ENCODE data around the gene VSIG1. TPM values are rescaled to one million over a fixed set of nuclear protein-coding genes. Genes with fewer than 3 reads are reported as not detected.

The VSIG1 gene
- total and polyA plus RNA-seq, 4 donors = not detected

GRCh38 chrX:108091264-108091877 lies 46.5 kb downstream of the VSIG1 start, which contains the start of the genes ATG4A and PSMD10:
Gene ATG4A (plus strand): TSS chrX:108091778. CDS start chrX:108091827, 49 bp downstream.
Gene PSMD10 (minus strand): TSS chrX:108091542. CDS start chrX:108091520, 22 bp downstream.
- peak within 1 kb of the TSS; percentile 69 to 88 for H3K27ac ChIP-seq (ENCODE audit: low read depth in 1 of 2, low read length in 2 of 2)
- peak within 1 kb of the TSS; percentile 64 to 93 for H3K9ac ChIP-seq (ENCODE audit: low read depth in 1 of 2, low read length in 2 of 2)
- H3K9me3 ChIP-seq (ENCODE audit: control insufficient read depth in 4 of 4, low read length in 3 of 4) = no peaks in the 10 kb centered on the region
- peak within 1 kb of the TSS; percentile 65 to 93 (median 69) for H3K4me3 ChIP-seq (ENCODE audit: low read depth in 1 of 3, low read length in 3 of 3)
- H3K4me1 ChIP-seq (ENCODE audit: control insufficient read depth in 4 of 4, insufficient read depth in 4 of 4, low read length in 3 of 4) = peaks cover 0 to 4% (median 2%) of the 10 kb centered on the region in 4 donors
- H3K27me3 ChIP-seq (ENCODE audit: control insufficient read depth in 4 of 4, insufficient read depth in 4 of 4, low read length in 3 of 4) = no peaks in the 10 kb centered on the region
- TF ChIP-seq HNF4G (IDR thresholded peaks at IDR 0.05) (no peak), HNF4A (conservative IDR thresholded peaks at IDR 0.05) (no peak), JUND (IDR thresholded peaks at IDR 0.05) (peak in 1 of 2 donors; percentile 35), REST (IDR thresholded peaks at IDR 0.05) (peak; percentile 41), TAF1 (conservative IDR thresholded peaks at IDR 0.05) (no peak), FOXA2 (IDR thresholded peaks at IDR 0.05) (no peak), FOXA1 (IDR thresholded peaks at IDR 0.05) (no peak), NR2F2 (IDR thresholded peaks at IDR 0.05) (peak; percentile 22), RXRA (IDR thresholded peaks at IDR 0.05) (peak; percentile 21 to 32), SP1 (IDR thresholded peaks at IDR 0.05) (peak; percentile 70), GABPA (IDR thresholded peaks at IDR 0.05 in 1 of 2, conservative IDR thresholded peaks at IDR 0.05 in 1 of 2) (peak; percentile 37 to 85), ATF3 (IDR thresholded peaks at IDR 0.05) (no peak), MAX (IDR thresholded peaks at IDR 0.05) (peak; percentile 28), RAD21 (IDR thresholded peaks at IDR 0.05) (no peak), EGR1 (IDR thresholded peaks at IDR 0.05; ENCODE audit: low read depth in 2 of 2) (peak in 1 of 2 donors; percentile 17), YY1 (IDR thresholded peaks at IDR 0.05) (peak; percentile 85)
- TF ChIP-seq, protein P1, sequence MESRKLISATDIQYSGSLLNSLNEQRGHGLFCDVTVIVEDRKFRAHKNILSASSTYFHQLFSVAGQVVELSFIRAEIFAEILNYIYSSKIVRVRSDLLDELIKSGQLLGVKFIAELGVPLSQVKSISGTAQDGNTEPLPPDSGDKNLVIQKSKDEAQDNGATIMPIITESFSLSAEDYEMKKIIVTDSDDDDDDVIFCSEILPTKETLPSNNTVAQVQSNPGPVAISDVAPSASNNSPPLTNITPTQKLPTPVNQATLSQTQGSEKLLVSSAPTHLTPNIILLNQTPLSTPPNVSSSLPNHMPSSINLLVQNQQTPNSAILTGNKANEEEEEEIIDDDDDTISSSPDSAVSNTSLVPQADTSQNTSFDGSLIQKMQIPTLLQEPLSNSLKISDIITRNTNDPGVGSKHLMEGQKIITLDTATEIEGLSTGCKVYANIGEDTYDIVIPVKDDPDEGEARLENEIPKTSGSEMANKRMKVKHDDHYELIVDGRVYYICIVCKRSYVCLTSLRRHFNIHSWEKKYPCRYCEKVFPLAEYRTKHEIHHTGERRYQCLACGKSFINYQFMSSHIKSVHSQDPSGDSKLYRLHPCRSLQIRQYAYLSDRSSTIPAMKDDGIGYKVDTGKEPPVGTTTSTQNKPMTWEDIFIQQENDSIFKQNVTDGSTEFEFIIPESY (IDR thresholded peaks at IDR 0.05) = peak; percentile 96
- TF ChIP-seq, protein P2, sequence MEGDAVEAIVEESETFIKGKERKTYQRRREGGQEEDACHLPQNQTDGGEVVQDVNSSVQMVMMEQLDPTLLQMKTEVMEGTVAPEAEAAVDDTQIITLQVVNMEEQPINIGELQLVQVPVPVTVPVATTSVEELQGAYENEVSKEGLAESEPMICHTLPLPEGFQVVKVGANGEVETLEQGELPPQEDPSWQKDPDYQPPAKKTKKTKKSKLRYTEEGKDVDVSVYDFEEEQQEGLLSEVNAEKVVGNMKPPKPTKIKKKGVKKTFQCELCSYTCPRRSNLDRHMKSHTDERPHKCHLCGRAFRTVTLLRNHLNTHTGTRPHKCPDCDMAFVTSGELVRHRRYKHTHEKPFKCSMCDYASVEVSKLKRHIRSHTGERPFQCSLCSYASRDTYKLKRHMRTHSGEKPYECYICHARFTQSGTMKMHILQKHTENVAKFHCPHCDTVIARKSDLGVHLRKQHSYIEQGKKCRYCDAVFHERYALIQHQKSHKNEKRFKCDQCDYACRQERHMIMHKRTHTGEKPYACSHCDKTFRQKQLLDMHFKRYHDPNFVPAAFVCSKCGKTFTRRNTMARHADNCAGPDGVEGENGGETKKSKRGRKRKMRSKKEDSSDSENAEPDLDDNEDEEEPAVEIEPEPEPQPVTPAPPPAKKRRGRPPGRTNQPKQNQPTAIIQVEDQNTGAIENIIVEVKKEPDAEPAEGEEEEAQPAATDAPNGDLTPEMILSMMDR (IDR thresholded peaks at IDR 0.05; ENCODE audit: low read depth, low read length, missing input control) = no peak
- WGBS = under 1% methylated on average over 47 of the region's 47 CpGs
- peaks cover 0 to 5% (median 2%) of the 10 kb centered on the region in 4 donors for H3K36me3 ChIP-seq (ENCODE audit: control insufficient read depth in 4 of 4, insufficient read depth in 3 of 4, low read depth in 1 of 4, low read length in 3 of 4)
- DNase-seq (ENCODE audit: low spot score) = peak; percentile 85

Measured in liver (tissue), 9 donors.